Measurements from ENCODE around the gene TMEM232.

GRCh38 chr5:110536120-110537115 lies 190.1 kb downstream of the TMEM232 start:
- TF ChIP-seq CTCF (IDR thresholded peaks at IDR 0.05; ENCODE audit: insufficient read depth, low read length) (no peak), GABPA (IDR thresholded peaks at IDR 0.05; ENCODE audit: low read depth) (no peak), POLR2AphosphoS5 (IDR thresholded peaks at IDR 0.05; ENCODE audit: low read depth) (no peak), REST (IDR thresholded peaks at IDR 0.05; ENCODE audit: insufficient replicate concordance, low read depth) (no peak)

Data from HL-60 (cell line).